ENCODE measurements around the gene CSGALNACT2.

Gene CSGALNACT2

GRCh38 chr10:43123361-43124093, 14.7 kb upstream of the CSGALNACT2 start:
- in situ Hi-C loops (cut with HindIII; ENCODE audit: low sequenced_read_pairs), result no loop called here

GRCh38 chr10:43124094-43124521, 14.1 kb upstream of the CSGALNACT2 start:
- in situ Hi-C loops (cut with HindIII; ENCODE audit: low sequenced_read_pairs), result no loop called here

- in situ Hi-C loops (cut with HindIII; ENCODE audit: low sequenced_read_pairs), result no loop called here
Measured at GRCh38 chr10:43124574-43125273, 13.5 kb upstream of the CSGALNACT2 start.

- in situ Hi-C loops (cut with HindIII; ENCODE audit: low sequenced_read_pairs), result no loop called here
Measured at GRCh38 chr10:43125274-43125845, 12.9 kb upstream of the CSGALNACT2 start.

GRCh38 chr10:43125881-43126731, 12.1 kb upstream of the CSGALNACT2 start:
- in situ Hi-C loops (cut with HindIII; ENCODE audit: low sequenced_read_pairs), result no loop called here

GRCh38 chr10:43126759-43127424, 11.4 kb upstream of the CSGALNACT2 start:
- in situ Hi-C loops (cut with HindIII; ENCODE audit: low sequenced_read_pairs), result no loop called here

- in situ Hi-C loops (cut with HindIII; ENCODE audit: low sequenced_read_pairs), result no loop called here
Measured at GRCh38 chr10:43127442-43127841, 10.8 kb upstream of the CSGALNACT2 start.

- in situ Hi-C loops (cut with HindIII; ENCODE audit: low sequenced_read_pairs), result no loop called here
Measured at GRCh38 chr10:43128331-43128730, 9.9 kb upstream of the CSGALNACT2 start.

GRCh38 chr10:43128958-43129706, 9.1 kb upstream of the CSGALNACT2 start:
- in situ Hi-C loops (cut with HindIII; ENCODE audit: low sequenced_read_pairs), result no loop called here

- in situ Hi-C loops (cut with HindIII; ENCODE audit: low sequenced_read_pairs), result no loop called here
Measured at GRCh38 chr10:43130770-43131171, 7.5 kb upstream of the CSGALNACT2 start.

- in situ Hi-C loops (cut with HindIII; ENCODE audit: low sequenced_read_pairs), result no loop called here
Measured at GRCh38 chr10:43131256-43131655, 7.0 kb upstream of the CSGALNACT2 start.

GRCh38 chr10:43131906-43132305, 6.3 kb upstream of the CSGALNACT2 start:
- in situ Hi-C loops (cut with HindIII; ENCODE audit: low sequenced_read_pairs), result no loop called here

- in situ Hi-C loops (cut with HindIII; ENCODE audit: low sequenced_read_pairs), result no loop called here
Measured at GRCh38 chr10:43132867-43133787, 5.1 kb upstream of the CSGALNACT2 start.

GRCh38 chr10:43134126-43134905, 3.9 kb upstream of the CSGALNACT2 start:
- in situ Hi-C loops (cut with HindIII; ENCODE audit: low sequenced_read_pairs), result no loop called here

- in situ Hi-C loops (cut with HindIII; ENCODE audit: low sequenced_read_pairs), result no loop called here
Measured at GRCh38 chr10:43135064-43135463, 3.2 kb upstream of the CSGALNACT2 start.

GRCh38 chr10:43135656-43136055, 2.6 kb upstream of the CSGALNACT2 start:
- in situ Hi-C loops (cut with HindIII; ENCODE audit: low sequenced_read_pairs), result no loop called here

- in situ Hi-C loops (cut with HindIII; ENCODE audit: low sequenced_read_pairs), result no loop called here
Measured at GRCh38 chr10:43136432-43136831, 1.8 kb upstream of the CSGALNACT2 start.
